ENCODE results near the gene GNAT1. TPM values are rescaled to one million over a fixed set of nuclear protein-coding genes. Genes with fewer than 3 reads are reported as not detected.

Gene GNAT1
- total RNA-seq, 1 experiment from 2014 or later: 0.22 TPM

DNA sequence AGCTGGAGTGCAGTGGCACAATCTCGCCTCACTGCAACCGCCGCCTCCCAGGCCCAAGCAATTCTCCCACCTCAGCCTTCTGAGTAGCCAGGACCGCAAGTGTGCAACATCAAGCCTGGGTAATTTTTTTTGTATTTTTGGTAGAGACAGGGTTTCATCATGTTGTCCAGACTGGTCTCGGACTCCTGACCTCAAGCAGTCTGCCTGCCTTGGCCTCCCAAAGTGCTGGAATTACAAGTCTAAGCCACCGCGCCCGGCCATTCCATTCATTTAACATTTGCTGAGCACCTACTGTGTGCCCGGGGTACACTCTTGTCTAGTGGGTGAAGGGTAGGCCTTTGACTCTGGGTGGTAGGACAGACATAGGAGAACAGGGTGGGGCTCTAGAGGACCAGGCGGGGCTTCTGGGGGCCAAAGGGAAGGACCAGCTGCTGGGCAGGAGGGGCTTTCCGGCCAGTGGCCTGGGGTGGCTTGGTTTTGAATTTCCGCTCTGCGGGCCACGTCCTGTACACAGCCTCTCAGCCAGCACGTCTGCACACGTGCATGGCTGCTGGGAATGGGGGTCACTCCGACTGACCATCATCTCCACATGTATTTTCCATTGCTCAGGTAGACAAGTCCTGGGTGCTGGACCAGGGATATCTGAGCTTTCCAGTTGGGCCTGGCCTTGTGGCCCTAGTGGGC lies 16.1 kb downstream of the GNAT1 start:
- ChIA-PET POLR2A (ENCODE audit: unreplicated experiment) (no interaction called here), CTCF (no interaction called here)
- H3K27ac ChIP-seq (ENCODE audit: low read length): no peak overlapping the region
- no TSS peak for BruUV-seq (replicated peaks)
- ATAC-seq: no peak
- H3K9me3 ChIP-seq (ENCODE audit: low read length): no peaks in the 10 kb centered on the region
- H2AFZ ChIP-seq (ENCODE audit: low read length): no peak overlapping the region
- 0 out of 2 replicates have a peak, but pooled peaks cover 10% of the 10 kb centered on the region for H3K27me3 ChIP-seq (ENCODE audit: low read length)
- no peak overlapping the region for H3K9ac ChIP-seq (ENCODE audit: low read length)
- H3K79me2 ChIP-seq (ENCODE audit: low read length): no peaks in the 10 kb centered on the region
- H3K4me3 ChIP-seq (ENCODE audit: low read length): no peak overlapping the region
- H4K20me1 ChIP-seq (ENCODE audit: low read length): no peaks in the 10 kb centered on the region
- H3K9me2 ChIP-seq (replicated peaks; ENCODE audit: low read length): no peaks in the 10 kb centered on the region
- no peaks in the 10 kb centered on the region for H3K36me3 ChIP-seq (ENCODE audit: low read depth, low read length)
- no peak overlapping the region for H3K4me2 ChIP-seq (ENCODE audit: low read length)
- no peaks in the 10 kb centered on the region for H3K4me1 ChIP-seq (ENCODE audit: insufficient read depth, low read length)
- DNase-seq: no peak
- TF ChIP-seq EZH2phosphoT487 (IDR thresholded peaks at IDR 0.05; ENCODE audit: borderline replicate concordance, low read length) (no peak), EZH2 (IDR thresholded peaks at IDR 0.05; ENCODE audit: low read length, unreplicated experiment) (no peak)
- TF ChIP-seq, protein P1, sequence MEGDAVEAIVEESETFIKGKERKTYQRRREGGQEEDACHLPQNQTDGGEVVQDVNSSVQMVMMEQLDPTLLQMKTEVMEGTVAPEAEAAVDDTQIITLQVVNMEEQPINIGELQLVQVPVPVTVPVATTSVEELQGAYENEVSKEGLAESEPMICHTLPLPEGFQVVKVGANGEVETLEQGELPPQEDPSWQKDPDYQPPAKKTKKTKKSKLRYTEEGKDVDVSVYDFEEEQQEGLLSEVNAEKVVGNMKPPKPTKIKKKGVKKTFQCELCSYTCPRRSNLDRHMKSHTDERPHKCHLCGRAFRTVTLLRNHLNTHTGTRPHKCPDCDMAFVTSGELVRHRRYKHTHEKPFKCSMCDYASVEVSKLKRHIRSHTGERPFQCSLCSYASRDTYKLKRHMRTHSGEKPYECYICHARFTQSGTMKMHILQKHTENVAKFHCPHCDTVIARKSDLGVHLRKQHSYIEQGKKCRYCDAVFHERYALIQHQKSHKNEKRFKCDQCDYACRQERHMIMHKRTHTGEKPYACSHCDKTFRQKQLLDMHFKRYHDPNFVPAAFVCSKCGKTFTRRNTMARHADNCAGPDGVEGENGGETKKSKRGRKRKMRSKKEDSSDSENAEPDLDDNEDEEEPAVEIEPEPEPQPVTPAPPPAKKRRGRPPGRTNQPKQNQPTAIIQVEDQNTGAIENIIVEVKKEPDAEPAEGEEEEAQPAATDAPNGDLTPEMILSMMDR (conservative IDR thresholded peaks at IDR 0.05; ENCODE audit: low read depth, low read length): no peak
- intact Hi-C loops (cut with micrococcal nuclease): no loop called here
- no peaks in the 10 kb centered on the region for H3F3A ChIP-seq (ENCODE audit: low read length, unreplicated experiment)

DNA sequence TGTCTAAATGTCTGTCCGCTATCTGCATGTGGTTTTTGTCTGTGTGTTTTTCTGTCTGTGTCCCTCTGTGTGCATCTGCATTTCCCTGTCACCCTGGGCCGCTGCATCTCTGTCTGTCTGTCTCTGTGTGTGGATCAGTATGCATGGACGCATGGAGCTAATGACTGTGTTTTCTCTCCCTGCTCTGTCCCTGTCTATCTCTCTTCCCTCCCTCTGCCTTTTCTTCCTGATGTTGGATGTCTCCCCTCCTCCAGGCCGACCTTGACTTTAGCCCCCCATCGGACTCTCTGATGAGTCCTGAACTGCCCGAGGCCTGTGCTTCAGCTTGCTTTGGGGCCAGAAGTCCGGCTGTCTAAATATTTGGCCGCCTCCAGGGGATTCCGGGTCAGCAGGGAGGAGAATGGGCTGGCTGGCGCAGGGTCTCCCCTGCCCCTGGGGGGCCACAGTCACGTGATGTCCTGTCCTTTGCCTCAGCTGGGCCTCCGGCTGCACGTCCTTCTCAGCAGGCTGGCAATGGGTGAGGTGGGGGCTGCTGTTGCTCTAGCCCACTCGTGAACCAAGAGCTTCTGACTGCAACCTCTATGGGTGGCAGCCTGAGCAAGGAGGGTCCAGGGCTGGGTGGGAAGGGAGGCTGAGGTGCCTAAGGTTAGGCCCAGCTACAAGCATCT lies 17.4 kb downstream of the GNAT1 start:
- no peaks in the 10 kb centered on the region for H3K9me2 ChIP-seq (replicated peaks; ENCODE audit: low read length)
- ChIA-PET POLR2A (ENCODE audit: unreplicated experiment) (no interaction called here), CTCF (no interaction called here)
- 0 out of 2 replicates have a peak, but pooled peaks cover 10% of the 10 kb centered on the region for H3K27me3 ChIP-seq (ENCODE audit: low read length)
- no peak for TF ChIP-seq EZH2 (IDR thresholded peaks at IDR 0.05; ENCODE audit: low read length, unreplicated experiment)
- TF ChIP-seq, protein P1 (conservative IDR thresholded peaks at IDR 0.05; ENCODE audit: low read depth, low read length): no peak
- TF ChIP-seq EZH2phosphoT487 (IDR thresholded peaks at IDR 0.05; ENCODE audit: borderline replicate concordance, low read length): no peak
- no peak overlapping the region for H3K9ac ChIP-seq (ENCODE audit: low read length)
- H3K79me2 ChIP-seq (ENCODE audit: low read length): no peaks in the 10 kb centered on the region
- H3K4me1 ChIP-seq (ENCODE audit: insufficient read depth, low read length): no peaks in the 10 kb centered on the region
- no TSS peak for BruUV-seq (replicated peaks)
- no peak for DNase-seq
- no peaks in the 10 kb centered on the region for H3K9me3 ChIP-seq (ENCODE audit: low read length)
- H3K4me2 ChIP-seq (ENCODE audit: low read length): no peak overlapping the region
- no peak overlapping the region for H2AFZ ChIP-seq (ENCODE audit: low read length)
- no peak overlapping the region for H3K4me3 ChIP-seq (ENCODE audit: low read length)
- H4K20me1 ChIP-seq (ENCODE audit: low read length): no peaks in the 10 kb centered on the region
- intact Hi-C loops (cut with micrococcal nuclease): no loop called here
- H3K27ac ChIP-seq (ENCODE audit: low read length): no peak overlapping the region
- H3K36me3 ChIP-seq (ENCODE audit: low read depth, low read length): no peaks in the 10 kb centered on the region
- H3F3A ChIP-seq (ENCODE audit: low read length, unreplicated experiment): no peaks in the 10 kb centered on the region
- no peak for ATAC-seq

DNA sequence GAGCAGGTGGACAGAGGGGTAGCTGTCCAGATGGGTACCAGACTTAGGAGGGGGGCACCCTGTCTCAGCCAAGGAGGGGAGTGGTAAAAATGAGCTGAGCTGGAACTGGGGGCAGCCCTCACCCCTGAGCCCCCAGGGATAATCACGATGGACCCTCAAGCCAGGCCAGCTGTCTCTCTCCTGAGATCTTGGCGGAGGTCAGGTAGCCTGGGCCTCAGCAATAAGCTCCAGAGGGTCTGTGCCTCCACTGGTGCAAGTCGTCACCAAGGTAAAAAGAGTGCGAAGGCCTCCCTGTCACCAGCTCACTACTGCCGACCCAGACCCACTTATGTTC lies 18.7 kb downstream of the GNAT1 start:
- BruUV-seq (replicated peaks): no TSS peak
- H2AFZ ChIP-seq (ENCODE audit: low read length): no peak overlapping the region
- H3K9me2 ChIP-seq (replicated peaks; ENCODE audit: low read length): no peaks in the 10 kb centered on the region
- H3K4me3 ChIP-seq (ENCODE audit: low read length): no peak overlapping the region
- H3K27me3 ChIP-seq (ENCODE audit: low read length): no peaks in the 10 kb centered on the region
- POLR2A ChIA-PET (ENCODE audit: unreplicated experiment): no interaction called here
- no peak overlapping the region for H3K27ac ChIP-seq (ENCODE audit: low read length)
- TF ChIP-seq EZH2 (IDR thresholded peaks at IDR 0.05; ENCODE audit: low read length, unreplicated experiment): no peak
- H3K79me2 ChIP-seq (ENCODE audit: low read length): no peaks in the 10 kb centered on the region
- H3K9ac ChIP-seq (ENCODE audit: low read length): no peak overlapping the region
- no peaks in the 10 kb centered on the region for H3K4me1 ChIP-seq (ENCODE audit: insufficient read depth, low read length)
- no peak for DNase-seq
- no peak overlapping the region for H3K4me2 ChIP-seq (ENCODE audit: low read length)
- intact Hi-C loops (cut with micrococcal nuclease): no loop called here
- no peaks in the 10 kb centered on the region for H3K9me3 ChIP-seq (ENCODE audit: low read length)
- no peaks in the 10 kb centered on the region for H3F3A ChIP-seq (ENCODE audit: low read length, unreplicated experiment)
- no peak for ATAC-seq
- H4K20me1 ChIP-seq (ENCODE audit: low read length): no peaks in the 10 kb centered on the region
- CTCF ChIA-PET: interaction anchor here (0.6 kb wide), 2 partner anchors 25 to 218 kb away, joined by 3 read pairs; no protein-coding TSS in a partner anchor
- no peaks in the 10 kb centered on the region for H3K36me3 ChIP-seq (ENCODE audit: low read depth, low read length)
